GM10266 (cell line): ENCODE measurements around the gene SSR3.
"Not testable (repeated sequence)": the region's sequence is repeated elsewhere in the genome, so short reads cannot be mapped to it uniquely, and the experiment has no call there.

Experiments
- DNase-seq: peaks from one replicate; pipeline ENCODE4 v3.0.0; 2012; ENCODE audit errors: extremely low spot score
- TF ChIP-seq, protein P1 (sequence below): IDR thresholded peaks from 2 replicates; pipeline ENCODE4 v1.5.1; 2012; ENCODE audit warnings: mild to moderate bottlenecking, low read depth; ENCODE audit not compliant: control insufficient read depth, insufficient read depth; ENCODE audit errors: missing control alignments

The SSR3 gene

DNA sequence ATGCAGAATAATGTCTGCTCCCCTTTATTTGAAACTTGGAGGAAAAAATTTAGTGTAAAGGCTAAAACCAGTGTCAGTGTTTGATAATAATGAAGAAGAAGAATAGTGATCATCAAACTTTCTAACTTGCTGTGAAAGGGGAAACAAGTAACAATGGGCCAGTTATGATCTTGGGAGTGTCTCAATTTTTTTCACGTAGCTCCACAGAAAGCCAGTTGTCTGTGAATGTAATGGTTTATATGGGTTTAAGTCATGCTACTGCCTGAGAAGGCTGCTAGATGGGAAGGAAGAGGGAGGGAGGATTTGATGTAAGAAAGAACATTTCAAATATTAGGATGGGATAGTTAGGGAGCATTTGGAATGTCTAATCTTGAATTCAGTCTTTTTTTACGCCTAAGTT, 21.1 kb upstream of the SSR3 start:
- DNase-seq: no peak
- TF ChIP-seq, protein P1, sequence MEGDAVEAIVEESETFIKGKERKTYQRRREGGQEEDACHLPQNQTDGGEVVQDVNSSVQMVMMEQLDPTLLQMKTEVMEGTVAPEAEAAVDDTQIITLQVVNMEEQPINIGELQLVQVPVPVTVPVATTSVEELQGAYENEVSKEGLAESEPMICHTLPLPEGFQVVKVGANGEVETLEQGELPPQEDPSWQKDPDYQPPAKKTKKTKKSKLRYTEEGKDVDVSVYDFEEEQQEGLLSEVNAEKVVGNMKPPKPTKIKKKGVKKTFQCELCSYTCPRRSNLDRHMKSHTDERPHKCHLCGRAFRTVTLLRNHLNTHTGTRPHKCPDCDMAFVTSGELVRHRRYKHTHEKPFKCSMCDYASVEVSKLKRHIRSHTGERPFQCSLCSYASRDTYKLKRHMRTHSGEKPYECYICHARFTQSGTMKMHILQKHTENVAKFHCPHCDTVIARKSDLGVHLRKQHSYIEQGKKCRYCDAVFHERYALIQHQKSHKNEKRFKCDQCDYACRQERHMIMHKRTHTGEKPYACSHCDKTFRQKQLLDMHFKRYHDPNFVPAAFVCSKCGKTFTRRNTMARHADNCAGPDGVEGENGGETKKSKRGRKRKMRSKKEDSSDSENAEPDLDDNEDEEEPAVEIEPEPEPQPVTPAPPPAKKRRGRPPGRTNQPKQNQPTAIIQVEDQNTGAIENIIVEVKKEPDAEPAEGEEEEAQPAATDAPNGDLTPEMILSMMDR: no peak

DNA sequence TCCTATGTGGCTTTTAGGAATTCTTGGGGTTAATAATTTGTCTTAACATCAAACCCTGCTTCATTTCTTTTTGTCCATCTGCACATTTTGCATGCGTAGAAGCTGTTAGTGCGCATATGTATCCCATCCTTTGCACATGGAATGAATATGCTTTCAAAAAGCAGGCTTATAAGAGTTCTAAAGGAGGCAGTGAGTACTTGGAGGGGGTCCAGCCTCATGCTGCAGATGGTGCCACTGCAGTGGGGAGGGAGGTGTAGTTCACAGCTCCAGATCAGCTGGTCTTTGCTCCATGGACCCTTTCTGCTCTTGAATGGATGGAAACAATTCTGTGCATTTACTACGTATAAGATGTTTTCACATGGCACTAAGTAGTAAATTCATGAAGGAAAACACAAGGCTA, 20.7 kb upstream of the SSR3 start:
- DNase-seq: no peak
- TF ChIP-seq, protein P1: no peak

DNA sequence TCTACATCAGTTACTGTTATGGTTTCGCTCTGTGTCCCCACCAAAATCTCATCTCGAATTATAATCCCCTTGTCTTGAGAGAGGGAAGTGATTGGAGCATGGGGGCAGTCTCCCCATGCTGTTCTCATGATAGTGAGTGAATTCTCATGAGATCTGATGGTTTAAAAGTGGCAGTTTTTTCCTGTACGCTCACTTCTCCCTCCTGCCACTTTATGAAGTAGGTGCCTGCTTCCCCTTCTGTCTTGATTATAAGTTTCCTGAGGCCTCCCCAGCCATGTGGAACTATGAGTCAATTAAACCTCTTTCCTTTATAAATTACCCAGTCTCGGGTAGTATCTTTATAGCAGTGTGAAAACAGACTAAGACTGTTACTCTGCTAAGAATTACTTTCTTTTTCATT, 15.0 kb upstream of the SSR3 start:
- DNase-seq: not testable (repeated sequence)

DNA sequence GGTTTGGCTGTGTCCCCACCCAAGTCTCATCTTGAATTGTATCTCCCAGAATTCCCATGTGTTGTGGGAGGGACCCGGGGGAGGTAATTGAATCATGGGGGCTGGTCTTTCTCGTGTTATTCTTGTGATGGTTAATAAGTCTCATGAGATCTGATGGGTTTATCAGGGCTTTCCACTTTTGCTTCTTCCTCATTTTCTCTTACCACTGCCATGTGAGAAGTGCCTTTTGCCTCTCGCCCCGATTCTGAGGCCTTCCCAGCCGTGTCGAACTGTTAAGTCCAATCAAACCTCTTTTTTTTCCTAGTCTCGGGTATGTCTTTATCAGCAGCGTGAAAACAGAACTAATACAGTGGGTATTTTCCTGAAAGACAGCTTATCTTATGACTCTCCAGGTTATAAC, 14.1 kb upstream of the SSR3 start:
- DNase-seq: not testable (repeated sequence)

DNA sequence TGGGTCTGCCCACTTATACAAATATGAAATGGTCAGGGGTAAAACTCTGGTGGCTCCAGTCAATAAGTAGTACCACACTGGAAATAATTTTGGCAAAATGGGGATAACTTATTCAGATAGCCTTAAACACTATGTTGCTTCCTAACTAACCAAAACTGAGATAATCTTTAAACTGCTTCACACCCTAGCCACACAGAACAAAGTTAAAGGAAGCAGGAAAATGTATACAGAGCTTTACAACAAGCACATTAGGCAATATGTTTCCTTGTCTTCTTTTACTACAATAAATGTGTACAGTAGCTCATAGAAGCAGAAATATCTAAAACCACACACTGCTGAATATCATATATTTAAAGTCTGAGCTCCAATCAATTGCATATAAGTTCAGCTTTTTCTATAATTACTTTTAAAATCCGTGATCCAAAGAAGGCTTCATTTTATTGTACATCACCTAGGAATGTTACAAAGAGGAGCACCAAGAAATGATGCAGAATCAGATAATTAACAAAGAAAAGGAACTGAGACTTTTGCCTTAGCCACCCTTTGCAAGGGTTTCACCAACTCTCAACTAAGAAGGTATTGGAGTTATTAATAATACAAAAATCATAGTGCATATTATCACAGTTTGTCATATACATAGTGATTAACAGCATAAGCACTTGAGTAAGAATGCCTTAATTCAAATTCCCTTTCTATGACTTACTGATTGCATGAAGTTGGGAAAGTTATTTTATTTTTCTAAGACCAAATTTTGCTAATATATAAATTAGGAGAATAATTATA, 9.2 kb upstream of the SSR3 start:
- DNase-seq: no peak
- TF ChIP-seq, protein P1: no peak

DNA sequence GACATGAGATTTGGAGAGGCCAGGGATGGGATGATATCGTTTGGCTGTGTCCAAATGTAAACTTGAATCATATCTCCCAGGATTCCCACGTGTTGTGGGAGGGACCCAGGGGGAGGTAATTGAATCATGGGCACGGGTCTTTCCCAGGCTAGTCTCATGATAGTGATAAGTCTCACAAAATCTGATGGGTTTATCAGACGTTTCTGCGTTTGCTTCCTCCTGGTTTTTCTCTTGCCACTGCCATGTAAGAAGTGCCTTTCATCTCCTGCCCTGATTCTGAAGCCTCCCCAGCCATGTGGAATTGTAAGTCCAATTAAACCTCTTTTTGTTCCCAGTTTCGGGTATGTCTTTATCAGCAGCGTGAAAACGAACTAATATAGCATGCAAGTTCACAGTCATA, 7.6 kb upstream of the SSR3 start:
- DNase-seq: not testable (repeated sequence)

DNA sequence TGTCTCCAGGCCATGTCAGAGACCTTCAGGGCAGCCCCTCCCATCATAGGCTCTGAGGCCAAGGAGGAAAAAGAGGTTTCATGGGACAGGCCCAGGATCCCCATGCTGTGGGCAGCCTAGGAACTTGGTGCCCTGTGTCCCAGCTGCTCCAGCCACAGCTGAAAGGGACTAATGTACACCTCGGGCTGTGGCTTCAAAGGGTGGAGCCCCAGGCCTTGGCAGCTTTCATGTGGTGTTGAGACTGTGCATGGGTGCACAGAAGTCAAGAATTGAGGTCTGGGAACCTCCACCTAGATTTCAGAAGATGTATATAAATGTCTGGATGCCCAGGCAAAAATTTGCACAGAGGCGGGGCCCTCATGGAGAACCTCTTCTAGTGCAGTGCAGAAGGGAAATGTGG, 6.6 kb upstream of the SSR3 start:
- TF ChIP-seq, protein P1: no peak
- no peak for DNase-seq

DNA sequence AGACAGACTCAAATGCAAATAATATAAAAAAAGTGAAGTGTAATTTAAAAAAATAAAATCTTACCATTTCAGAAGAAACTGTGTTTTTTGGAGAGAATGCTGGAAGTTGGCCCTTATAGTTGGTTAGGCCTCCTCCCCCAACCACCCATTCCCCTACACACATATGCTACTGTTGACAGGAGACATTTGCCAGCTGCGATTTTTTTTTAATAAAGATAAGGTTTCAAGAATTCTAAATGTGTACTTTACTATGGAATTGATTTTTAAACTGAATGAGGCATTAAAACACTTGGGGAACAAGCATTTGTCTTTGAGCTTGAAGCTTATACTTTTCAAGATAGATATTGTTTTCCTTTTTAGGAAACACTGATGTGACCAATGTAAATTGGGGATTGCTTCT, 4.4 kb upstream of the SSR3 start:
- TF ChIP-seq, protein P1: no peak
- no peak for DNase-seq

DNA sequence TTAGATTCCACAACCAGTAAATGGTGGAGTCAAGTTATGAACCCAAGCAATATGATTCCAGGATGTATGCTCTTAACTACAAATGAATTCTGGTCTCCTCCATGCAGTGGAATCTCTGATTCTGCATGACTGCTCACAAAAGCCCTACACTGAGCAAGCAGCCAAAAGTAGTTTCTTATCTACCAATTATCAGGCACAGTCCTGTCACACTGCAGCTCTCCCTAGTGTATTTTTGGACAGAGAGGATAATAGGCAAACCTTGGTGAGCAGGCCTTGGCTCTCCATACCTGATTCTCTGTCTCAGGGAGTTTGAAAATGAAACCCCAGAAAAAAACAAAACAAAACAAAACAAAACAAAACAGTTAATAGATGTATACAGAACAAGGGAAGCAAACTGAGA, 3.5 kb upstream of the SSR3 start:
- TF ChIP-seq, protein P1: no peak
- DNase-seq: no peak
